Measurements from ENCODE around the gene SNX32.
A peak's percentile ranks its signal among the peaks of the same experiment; 100 is the strongest.

The SNX32 gene

DNA sequence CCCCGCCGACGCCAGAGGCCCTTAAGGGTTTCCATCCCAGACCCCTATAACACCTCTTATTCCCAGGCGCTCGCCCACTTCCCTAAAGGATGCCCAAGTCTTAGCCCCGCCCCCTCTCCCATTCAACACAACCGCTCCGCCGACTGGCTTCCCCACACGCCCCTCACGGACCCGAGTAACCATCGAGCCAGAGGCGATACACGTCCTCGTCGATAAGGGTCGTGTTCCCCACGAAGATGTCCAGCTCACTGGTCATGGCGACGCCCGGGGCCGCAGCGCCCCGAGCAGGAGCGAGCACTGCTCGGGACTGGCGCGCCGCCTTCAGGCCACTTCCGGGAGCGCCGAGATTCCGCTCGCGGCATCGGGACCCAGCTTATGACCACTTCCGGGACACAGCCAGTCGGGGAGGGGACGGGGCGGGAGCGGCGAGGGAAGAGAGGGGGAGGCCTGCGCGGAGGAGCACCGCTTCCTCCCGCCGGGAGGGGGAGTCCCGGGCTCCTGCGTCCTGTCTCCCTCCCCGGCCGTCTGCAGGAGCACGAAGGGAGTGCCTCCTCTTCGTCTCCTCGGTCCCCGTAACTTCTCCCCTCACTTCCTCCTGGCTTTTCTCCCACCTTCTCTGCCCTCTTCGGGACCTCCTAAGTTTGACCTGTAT is 54.5 kb downstream of the SNX32 start, which contains the start of gene FIBP (continued):
- TF ChIP-seq, protein P1, sequence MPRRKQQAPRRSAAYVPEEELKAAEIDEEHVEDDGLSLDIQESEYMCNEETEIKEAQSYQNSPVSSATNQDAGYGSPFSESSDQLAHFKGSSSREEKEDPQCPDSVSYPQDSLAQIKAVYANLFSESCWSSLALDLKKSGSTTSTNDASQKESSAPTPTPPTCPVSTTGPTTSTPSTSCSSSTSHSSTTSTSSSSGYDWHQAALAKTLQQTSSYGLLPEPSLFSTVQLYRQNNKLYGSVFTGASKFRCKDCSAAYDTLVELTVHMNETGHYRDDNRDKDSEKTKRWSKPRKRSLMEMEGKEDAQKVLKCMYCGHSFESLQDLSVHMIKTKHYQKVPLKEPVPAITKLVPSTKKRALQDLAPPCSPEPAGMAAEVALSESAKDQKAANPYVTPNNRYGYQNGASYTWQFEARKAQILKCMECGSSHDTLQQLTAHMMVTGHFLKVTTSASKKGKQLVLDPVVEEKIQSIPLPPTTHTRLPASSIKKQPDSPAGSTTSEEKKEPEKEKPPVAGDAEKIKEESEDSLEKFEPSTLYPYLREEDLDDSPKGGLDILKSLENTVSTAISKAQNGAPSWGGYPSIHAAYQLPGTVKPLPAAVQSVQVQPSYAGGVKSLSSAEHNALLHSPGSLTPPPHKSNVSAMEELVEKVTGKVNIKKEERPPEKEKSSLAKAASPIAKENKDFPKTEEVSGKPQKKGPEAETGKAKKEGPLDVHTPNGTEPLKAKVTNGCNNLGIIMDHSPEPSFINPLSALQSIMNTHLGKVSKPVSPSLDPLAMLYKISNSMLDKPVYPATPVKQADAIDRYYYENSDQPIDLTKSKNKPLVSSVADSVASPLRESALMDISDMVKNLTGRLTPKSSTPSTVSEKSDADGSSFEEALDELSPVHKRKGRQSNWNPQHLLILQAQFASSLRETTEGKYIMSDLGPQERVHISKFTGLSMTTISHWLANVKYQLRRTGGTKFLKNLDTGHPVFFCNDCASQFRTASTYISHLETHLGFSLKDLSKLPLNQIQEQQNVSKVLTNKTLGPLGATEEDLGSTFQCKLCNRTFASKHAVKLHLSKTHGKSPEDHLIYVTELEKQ (tag by site-specific recombination; IDR thresholded peaks at IDR 0.05; ENCODE audit: borderline replicate concordance), result no peak
- TF ChIP-seq ZNF514 (tag by site-specific recombination; IDR thresholded peaks at IDR 0.05) (no peak), ZNF544 (tag by site-specific recombination; IDR thresholded peaks at IDR 0.05) (no peak), ZNF121 (tag by site-specific recombination; IDR thresholded peaks at IDR 0.05) (no peak), ZNF391 (tag by site-specific recombination; IDR thresholded peaks at IDR 0.05; ENCODE audit: borderline replicate concordance, low read depth) (no peak), ZXDB (tag by site-specific recombination; IDR thresholded peaks at IDR 0.05) (peak; percentile 83), GLI4 (tag by site-specific recombination; IDR thresholded peaks at IDR 0.05) (no peak), ZNF548 (tag by site-specific recombination; IDR thresholded peaks at IDR 0.05) (no peak), ZNF10 (tag by site-specific recombination; IDR thresholded peaks at IDR 0.05) (no peak), ZNF776 (tag by site-specific recombination; IDR thresholded peaks at IDR 0.05; ENCODE audit: borderline replicate concordance) (no peak), GLI2 (tag by site-specific recombination; IDR thresholded peaks at IDR 0.05; ENCODE audit: borderline replicate concordance, low read depth) (no peak), ZNF777 (tag by site-specific recombination; IDR thresholded peaks at IDR 0.05; ENCODE audit: borderline replicate concordance) (peak; percentile 26; the same call in 1 of the 2 replicates), ZFP37 (tag by site-specific recombination; IDR thresholded peaks at IDR 0.05) (peak; percentile 57; the same call in 1 of the 2 replicates), ZNF561 (tag by site-specific recombination; IDR thresholded peaks at IDR 0.05; ENCODE audit: borderline replicate concordance) (0 out of 2 replicates have a peak, but pooled peaks have one; percentile 42), WT1 (tag by site-specific recombination; IDR thresholded peaks at IDR 0.05) (peak; percentile 51), KLF16 (tag by site-specific recombination; IDR thresholded peaks at IDR 0.05) (peak; percentile 49; the same call in 1 of the 2 replicates), EGR2 (tag by site-specific recombination; IDR thresholded peaks at IDR 0.05; ENCODE audit: low read depth) (no peak), ZNF76 (tag by site-specific recombination; IDR thresholded peaks at IDR 0.05; ENCODE audit: borderline replicate concordance, low read depth) (peak; percentile 45; the same call in 1 of the 2 replicates), ZNF175 (tag by site-specific recombination; IDR thresholded peaks at IDR 0.05) (no peak), ZNF112 (tag by site-specific recombination; IDR thresholded peaks at IDR 0.05) (no peak), GLIS1 (tag by site-specific recombination; IDR thresholded peaks at IDR 0.05) (no peak), ZNF140 (tag by site-specific recombination; IDR thresholded peaks at IDR 0.05) (no peak), ZNF785 (tag by site-specific recombination; IDR thresholded peaks at IDR 0.05) (no peak), ZNF521 (tag by site-specific recombination; IDR thresholded peaks at IDR 0.05) (no peak), KLF9 (tag by site-specific recombination; IDR thresholded peaks at IDR 0.05; ENCODE audit: low read depth) (peak; percentile 88), ZNF510 (tag by site-specific recombination; IDR thresholded peaks at IDR 0.05; ENCODE audit: insufficient replicate concordance) (no peak), ZNF701 (tag by site-specific recombination; IDR thresholded peaks at IDR 0.05) (no peak)
- TF ChIP-seq, protein P2, sequence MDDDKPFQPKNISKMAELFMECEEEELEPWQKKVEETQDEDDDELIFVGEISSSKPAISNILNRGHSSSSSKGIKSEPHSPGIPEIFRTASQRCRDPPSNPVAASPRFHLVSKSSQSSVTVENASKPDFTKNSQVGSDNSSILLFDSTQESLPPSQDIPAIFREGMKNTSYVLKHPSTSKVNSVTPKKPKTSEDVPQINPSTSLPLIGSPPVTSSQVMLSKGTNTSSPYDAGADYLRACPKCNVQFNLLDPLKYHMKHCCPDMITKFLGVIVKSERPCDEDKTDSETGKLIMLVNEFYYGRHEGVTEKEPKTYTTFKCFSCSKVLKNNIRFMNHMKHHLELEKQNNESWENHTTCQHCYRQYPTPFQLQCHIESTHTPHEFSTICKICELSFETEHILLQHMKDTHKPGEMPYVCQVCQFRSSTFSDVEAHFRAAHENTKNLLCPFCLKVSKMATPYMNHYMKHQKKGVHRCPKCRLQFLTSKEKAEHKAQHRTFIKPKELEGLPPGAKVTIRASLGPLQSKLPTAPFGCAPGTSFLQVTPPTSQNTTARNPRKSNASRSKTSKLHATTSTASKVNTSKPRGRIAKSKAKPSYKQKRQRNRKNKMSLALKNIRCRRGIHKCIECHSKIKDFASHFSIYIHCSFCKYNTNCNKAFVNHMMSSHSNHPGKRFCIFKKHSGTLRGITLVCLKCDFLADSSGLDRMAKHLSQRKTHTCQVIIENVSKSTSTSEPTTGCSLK (tag by site-specific recombination; IDR thresholded peaks at IDR 0.05), result no peak
- TF ChIP-seq, protein P3, sequence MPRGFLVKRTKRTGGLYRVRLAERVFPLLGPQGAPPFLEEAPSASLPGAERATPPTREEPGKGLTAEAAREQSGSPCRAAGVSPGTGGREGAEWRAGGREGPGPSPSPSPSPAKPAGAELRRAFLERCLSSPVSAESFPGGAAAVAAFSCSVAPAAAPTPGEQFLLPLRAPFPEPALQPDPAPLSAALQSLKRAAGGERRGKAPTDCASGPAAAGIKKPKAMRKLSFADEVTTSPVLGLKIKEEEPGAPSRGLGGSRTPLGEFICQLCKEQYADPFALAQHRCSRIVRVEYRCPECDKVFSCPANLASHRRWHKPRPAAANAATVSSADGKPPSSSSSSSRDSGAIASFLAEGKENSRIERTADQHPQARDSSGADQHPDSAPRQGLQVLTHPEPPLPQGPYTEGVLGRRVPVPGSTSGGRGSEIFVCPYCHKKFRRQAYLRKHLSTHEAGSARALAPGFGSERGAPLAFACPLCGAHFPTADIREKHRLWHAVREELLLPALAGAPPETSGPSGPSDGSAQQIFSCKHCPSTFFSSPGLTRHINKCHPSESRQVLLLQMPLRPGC (tag by site-specific recombination; IDR thresholded peaks at IDR 0.05), result no peak
- TF ChIP-seq, protein P4, sequence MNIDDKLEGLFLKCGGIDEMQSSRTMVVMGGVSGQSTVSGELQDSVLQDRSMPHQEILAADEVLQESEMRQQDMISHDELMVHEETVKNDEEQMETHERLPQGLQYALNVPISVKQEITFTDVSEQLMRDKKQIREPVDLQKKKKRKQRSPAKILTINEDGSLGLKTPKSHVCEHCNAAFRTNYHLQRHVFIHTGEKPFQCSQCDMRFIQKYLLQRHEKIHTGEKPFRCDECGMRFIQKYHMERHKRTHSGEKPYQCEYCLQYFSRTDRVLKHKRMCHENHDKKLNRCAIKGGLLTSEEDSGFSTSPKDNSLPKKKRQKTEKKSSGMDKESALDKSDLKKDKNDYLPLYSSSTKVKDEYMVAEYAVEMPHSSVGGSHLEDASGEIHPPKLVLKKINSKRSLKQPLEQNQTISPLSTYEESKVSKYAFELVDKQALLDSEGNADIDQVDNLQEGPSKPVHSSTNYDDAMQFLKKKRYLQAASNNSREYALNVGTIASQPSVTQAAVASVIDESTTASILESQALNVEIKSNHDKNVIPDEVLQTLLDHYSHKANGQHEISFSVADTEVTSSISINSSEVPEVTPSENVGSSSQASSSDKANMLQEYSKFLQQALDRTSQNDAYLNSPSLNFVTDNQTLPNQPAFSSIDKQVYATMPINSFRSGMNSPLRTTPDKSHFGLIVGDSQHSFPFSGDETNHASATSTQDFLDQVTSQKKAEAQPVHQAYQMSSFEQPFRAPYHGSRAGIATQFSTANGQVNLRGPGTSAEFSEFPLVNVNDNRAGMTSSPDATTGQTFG (tag by site-specific recombination; IDR thresholded peaks at IDR 0.05; ENCODE audit: borderline replicate concordance), result no peak

Data from HEK293 (cell line).